Panc1 (cell line): ENCODE data around the gene RUFY2. TPM values are rescaled to one million over a fixed set of nuclear protein-coding genes. Genes with fewer than 3 reads are reported as not detected.

Experiments
- ATAC-seq: fragments of 200-7000 bp; cut with Tn5 transposase; 2 replicates; pipeline ENCODE4 v1.9.1; 2020; ENCODE audit warnings: mild to moderate bottlenecking, moderate library complexity
- BruUV-seq: library from RNA; stranded (reverse); fragments of 400-500 nt; replicated peaks from 2 replicates; lab custom pipeline; 2021; lab: Mats Ljungman, UMichigan
- CTCF ChIA-PET: fragments of 300-600 bp; sonication (Branson Sonifier 250); formaldehyde crosslinking; loops from one replicate; lab custom pipeline; 2022; ENCODE audit warnings: antibody characterized with exemption; lab: Charles Lee
- POLR2A ChIA-PET: fragments of 300-600 bp; sonication (Branson Sonifier 250); formaldehyde crosslinking; loops from one replicate; lab custom pipeline; 2022; ENCODE audit warnings: antibody characterized with exemption; lab: Charles Lee
- DNase-seq: peaks from one replicate; pipeline ENCODE4 v3.0.0-alpha.2; 2010; ENCODE audit warnings: low read depth, low spot score
- H3K27ac ChIP-seq: 2 replicates; pipeline ENCODE4 v1.5.1; 2011; ENCODE audit warnings: mild to moderate bottlenecking, low read length, inconsistent platforms
- H3K27me3 ChIP-seq: fragments of 200-500 bp; sonication (Bioruptor generic); 2 replicates; pipeline ENCODE4 v1.6.0; 2014; ENCODE audit warnings: low read length, inconsistent platforms; ENCODE audit not compliant: control insufficient read depth, insufficient read depth
- H3K36me3 ChIP-seq: fragments of 200-500 bp; sonication (Bioruptor generic); 2 replicates; pipeline ENCODE4 v1.5.1; 2014; ENCODE audit warnings: inconsistent platforms, mild to moderate bottlenecking, low read length, moderate library complexity; ENCODE audit not compliant: control insufficient read depth, insufficient read depth
- H3K4me1 ChIP-seq: 2 replicates; pipeline ENCODE4 v1.5.1; 2011; ENCODE audit warnings: inconsistent platforms, mild to moderate bottlenecking, low read length, moderate library complexity; ENCODE audit not compliant: control insufficient read depth, insufficient read depth
- H3K4me3 ChIP-seq, 2 experiments: 2 replicates each; pipeline ENCODE4 v1.5.1; 2011 to 2012; ENCODE audit warnings: low read depth in 2 of 2, low read length in 2 of 2, mild to moderate bottlenecking in 2 of 2, inconsistent platforms in 1 of 2, moderate library complexity in 1 of 2
- H3K9me3 ChIP-seq: fragments of 200-500 bp; sonication (Bioruptor generic); 2 replicates; pipeline ENCODE4 v1.5.1; 2014; ENCODE audit warnings: low read depth, mild to moderate bottlenecking, inconsistent platforms, low read length, moderate library complexity; ENCODE audit not compliant: control insufficient read depth, insufficient read depth
- CTCF ChIP-seq: fragments of 450-650 bp; IDR thresholded peaks from 2 replicates; pipeline ENCODE4 v1.5.1; 2017; ENCODE audit warnings: mild to moderate bottlenecking
- POLR2AphosphoS5 ChIP-seq: IDR thresholded peaks from 2 replicates; pipeline ENCODE4 v1.6.1; 2012; ENCODE audit warnings: mild to moderate bottlenecking, low read depth, low read length, moderate library complexity
- SIN3A ChIP-seq: IDR thresholded peaks from 2 replicates; pipeline ENCODE4 v1.6.1; 2012; ENCODE audit warnings: low read depth, mild to moderate bottlenecking, low read length, moderate library complexity, borderline replicate concordance; ENCODE audit not compliant: insufficient read depth
- TCF7L2 ChIP-seq: IDR thresholded peaks from 2 replicates; pipeline ENCODE4 v1.6.1; 2011; ENCODE audit warnings: mild to moderate bottlenecking, low read depth, low read length, inconsistent platforms
- in situ Hi-C: cut with HindIII; loops from 2 replicates; pipeline ENCODE4 v1.10.0; 2016; ENCODE audit warnings: low sequenced_read_pairs, low pct_unique_long_range_greater_than_20kb
- intact Hi-C: fragments of 100-400 bp; cut with micrococcal nuclease; formaldehyde crosslinking; loops from one replicate; pipeline ENCODE4 v1.10.0; 2022; ENCODE audit not compliant: unreplicated experiment
- total RNA-seq: library from RNA; stranded (reverse); gene quantifications from one replicate; pipeline ENCODE4 v1.2.1, GENCODE V29; 2021; ENCODE audit not compliant: unreplicated experiment
- TF ChIP-seq, protein P1 (sequence below), 2 experiments: IDR thresholded peaks; 2 replicates each; pipeline ENCODE4 v1.6.1; 2011 to 2012; ENCODE audit warnings: low read depth in 2 of 2, control low read depth in 1 of 2, low read length in 1 of 2, mild to moderate bottlenecking in 1 of 2, moderate library complexity in 1 of 2; ENCODE audit not compliant: insufficient read depth in 1 of 2

RUFY2 gene
- total RNA-seq, 1 experiment from 2014 or later, result 25.1 TPM

- BruUV-seq, result no TSS peak
- peaks cover 11% of the 10 kb centered on the region for H3K36me3 ChIP-seq
Observed at GRCh38 chr10:68366600-68366999, 40.5 kb downstream of the RUFY2 start.

GRCh38 chr10:68365611-68366010 lies 41.5 kb downstream of the RUFY2 start:
- peaks cover 11% of the 10 kb centered on the region for H3K36me3 ChIP-seq
- ChIA-PET CTCF (no interaction called here), POLR2A (no interaction called here)
- no peaks in the 10 kb centered on the region for H3K9me3 ChIP-seq
- DNase-seq, result no peak
- in situ Hi-C loops, result no loop called here
- no peaks in the 10 kb centered on the region for H3K27me3 ChIP-seq
- TF ChIP-seq TCF7L2 (no peak), SIN3A (no peak), CTCF (no peak), POLR2AphosphoS5 (no peak)
- no peaks in the 10 kb centered on the region for H3K4me1 ChIP-seq
- intact Hi-C loops, result no loop called here
- no peak overlapping the region for H3K4me3 ChIP-seq
- H3K27ac ChIP-seq, result no peak overlapping the region
- ATAC-seq, result no peak
- BruUV-seq, result no TSS peak

More at GRCh38 chr10:68366600-68366999, 40.5 kb downstream of the RUFY2 start:
- Histone ChIP-seq H3K27me3 (no peaks in the 10 kb centered on the region), H3K4me3 (no peak overlapping the region), H3K4me1 (no peaks in the 10 kb centered on the region), H3K9me3 (no peaks in the 10 kb centered on the region), H3K27ac (no peak overlapping the region)
- in situ Hi-C loops, result no loop called here
- ChIA-PET POLR2A (interaction anchor here (0.6 kb wide), 1 partner anchor 19 kb away, joined by 6 read pairs; no protein-coding TSS in a partner anchor), CTCF (no interaction called here)
- no peak for DNase-seq
- intact Hi-C loops, result no loop called here
- no peak for ATAC-seq
- TF ChIP-seq POLR2AphosphoS5 (no peak), CTCF (no peak), TCF7L2 (no peak), SIN3A (no peak)
- TF ChIP-seq, protein P1, sequence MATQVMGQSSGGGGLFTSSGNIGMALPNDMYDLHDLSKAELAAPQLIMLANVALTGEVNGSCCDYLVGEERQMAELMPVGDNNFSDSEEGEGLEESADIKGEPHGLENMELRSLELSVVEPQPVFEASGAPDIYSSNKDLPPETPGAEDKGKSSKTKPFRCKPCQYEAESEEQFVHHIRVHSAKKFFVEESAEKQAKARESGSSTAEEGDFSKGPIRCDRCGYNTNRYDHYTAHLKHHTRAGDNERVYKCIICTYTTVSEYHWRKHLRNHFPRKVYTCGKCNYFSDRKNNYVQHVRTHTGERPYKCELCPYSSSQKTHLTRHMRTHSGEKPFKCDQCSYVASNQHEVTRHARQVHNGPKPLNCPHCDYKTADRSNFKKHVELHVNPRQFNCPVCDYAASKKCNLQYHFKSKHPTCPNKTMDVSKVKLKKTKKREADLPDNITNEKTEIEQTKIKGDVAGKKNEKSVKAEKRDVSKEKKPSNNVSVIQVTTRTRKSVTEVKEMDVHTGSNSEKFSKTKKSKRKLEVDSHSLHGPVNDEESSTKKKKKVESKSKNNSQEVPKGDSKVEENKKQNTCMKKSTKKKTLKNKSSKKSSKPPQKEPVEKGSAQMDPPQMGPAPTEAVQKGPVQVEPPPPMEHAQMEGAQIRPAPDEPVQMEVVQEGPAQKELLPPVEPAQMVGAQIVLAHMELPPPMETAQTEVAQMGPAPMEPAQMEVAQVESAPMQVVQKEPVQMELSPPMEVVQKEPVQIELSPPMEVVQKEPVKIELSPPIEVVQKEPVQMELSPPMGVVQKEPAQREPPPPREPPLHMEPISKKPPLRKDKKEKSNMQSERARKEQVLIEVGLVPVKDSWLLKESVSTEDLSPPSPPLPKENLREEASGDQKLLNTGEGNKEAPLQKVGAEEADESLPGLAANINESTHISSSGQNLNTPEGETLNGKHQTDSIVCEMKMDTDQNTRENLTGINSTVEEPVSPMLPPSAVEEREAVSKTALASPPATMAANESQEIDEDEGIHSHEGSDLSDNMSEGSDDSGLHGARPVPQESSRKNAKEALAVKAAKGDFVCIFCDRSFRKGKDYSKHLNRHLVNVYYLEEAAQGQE (IDR thresholded peaks at IDR 0.05; ENCODE audit: insufficient read depth in 1 of 2, low read depth in 2 of 2, low read length in 1 of 2), result no peak
